HepG2 (cell line): ENCODE measurements around the gene PLPPR5. TPM values are rescaled to one million over a fixed set of nuclear protein-coding genes. Genes with fewer than 3 reads are reported as not detected.

ENCODE experiments used
- ATAC-seq: fragments of 200-7000 bp; cut with Tn5 transposase; 3 replicates; pipeline ENCODE4 v1.9.1; 2020; ENCODE audit warnings: mild to moderate bottlenecking, moderate library complexity
- BruUV-seq: library from RNA; stranded (reverse); fragments of 400-500 nt; replicated peaks from 2 replicates; lab custom pipeline; 2021; lab: Mats Ljungman, UMichigan
- CTCF ChIA-PET: fragments of 300-600 bp; formaldehyde crosslinking; extraction: SDS; loops from one replicate; lab custom pipeline; 2021; ENCODE audit warnings: low total read pairs, inconsistent platforms, low intra/inter-chr PET ratio; lab: Yijun Ruan, JAX
- POLR2A ChIA-PET: fragments of 350-600 bp; sonication (Branson Sonifier 250); formaldehyde crosslinking; loops from one replicate; lab custom pipeline; 2020; ENCODE audit warnings: antibody characterized with exemption, inconsistent platforms; lab: Yijun Ruan, JAX
- DNase-seq: peaks from one replicate; pipeline ENCODE4 v3.0.0-alpha.2; 2015; ENCODE audit warnings: low spot score
- FAIRE-seq: peaks from 3 replicates; lab custom pipeline; 2011; peaks lifted over from hg19 to GRCh38; lab: Jason Lieb, UNC
- H2AFZ ChIP-seq: one replicate; pipeline ENCODE4 v1.6.1; 2011; ENCODE audit warnings: low read length, inconsistent platforms
- H3K27ac ChIP-seq: fragments of 300-600 bp; 3 replicates; pipeline ENCODE4 v1.8.0; 2011; ENCODE audit warnings: mixed run types, mild to moderate bottlenecking, mixed read lengths, low read length, inconsistent platforms; ENCODE audit not compliant: insufficient read depth; ENCODE audit errors: extremely low read length
- H3K27me3 ChIP-seq, 2 experiments: fragments of 200-600 bp in 1 of 2; 2 replicates in 1 of 2; 3 replicates in 1 of 2; pipeline versions ENCODE4 v1.6.0 to v1.8.0; 2011; ENCODE audit warnings: low read length in 2 of 2, mild to moderate bottlenecking in 2 of 2, moderate library complexity in 2 of 2, inconsistent platforms in 1 of 2; ENCODE audit not compliant: insufficient read depth in 2 of 2, control insufficient read depth in 1 of 2
- H3K36me3 ChIP-seq, 2 experiments: fragments of 200-600 bp in 1 of 2; replicated peaks in 1 of 2; 2 replicates in 1 of 2; 3 replicates in 1 of 2; pipeline versions ENCODE4 v1.5.1 to v1.8.0; 2011; ENCODE audit warnings: low read length in 2 of 2, inconsistent platforms in 1 of 2; ENCODE audit not compliant: insufficient read depth in 2 of 2, control insufficient read depth in 1 of 2
- H3K4me1 ChIP-seq: 2 replicates; pipeline ENCODE4 v1.5.1; 2012; ENCODE audit warnings: low read length, inconsistent platforms; ENCODE audit not compliant: insufficient read depth
- H3K4me2 ChIP-seq: 2 replicates; pipeline ENCODE4 v1.6.0; 2011; ENCODE audit warnings: low read depth, low read length, inconsistent platforms
- H3K4me3 ChIP-seq, 3 experiments: fragments of 200-600 bp in 1 of 3; sonication (generic), shearing (Covaris generic) in 1 of 3; replicated peaks in 1 of 3; 2 replicates each; pipeline ENCODE4 v1.5.1; 2011 to 2016; ENCODE audit warnings: low read length in 3 of 3, inconsistent platforms in 2 of 3, low read depth in 2 of 3, mild to moderate bottlenecking in 2 of 3, control low read depth in 1 of 3, mixed read lengths in 1 of 3; ENCODE audit not compliant: insufficient read depth in 1 of 3
- H3K79me2 ChIP-seq: one replicate; pipeline ENCODE4 v1.6.1; 2011; ENCODE audit warnings: low read length, inconsistent platforms; ENCODE audit not compliant: insufficient read depth
- H3K9ac ChIP-seq: 2 replicates; pipeline ENCODE4 v1.6.0; 2011; ENCODE audit warnings: mild to moderate bottlenecking, low read depth, low read length, inconsistent platforms; ENCODE audit not compliant: insufficient read depth
- H3K9me3 ChIP-seq: 2 replicates; pipeline ENCODE4 v1.5.1; 2012; ENCODE audit warnings: mild to moderate bottlenecking, low read length
- H4K20me1 ChIP-seq: 2 replicates; pipeline ENCODE4 v1.6.0; 2011; ENCODE audit warnings: inconsistent platforms, mild to moderate bottlenecking, low read length, moderate library complexity; ENCODE audit not compliant: insufficient read depth
- ISX ChIP-seq: sonication (generic); formaldehyde crosslinking; conservative IDR thresholded peaks from 2 replicates; pipeline ENCODE4 v1.5.0; 2020; ENCODE audit warnings: missing genetic modification reagents
- LCORL ChIP-seq, 2 experiments: fragments of 450-650 bp in 1 of 2; sonication (generic) in 1 of 2; formaldehyde crosslinking in 1 of 2; IDR thresholded peaks; 2 replicates each; pipeline versions ENCODE4 v1.5.0 to v1.6.1; 2017 to 2020; ENCODE audit warnings: antibody characterized with exemption in 1 of 2, missing genetic modification reagents in 1 of 2
- MYPOP ChIP-seq: sonication (generic); formaldehyde crosslinking; IDR thresholded peaks from 2 replicates; pipeline ENCODE4 v1.8.1; 2023; ENCODE audit warnings: mild to moderate bottlenecking, moderate library complexity, missing genetic modification reagents
- RNF219 ChIP-seq: sonication (generic); formaldehyde crosslinking; IDR thresholded peaks from 2 replicates; pipeline ENCODE4 v1.5.0; 2020; ENCODE audit warnings: mild to moderate bottlenecking, missing genetic modification reagents
- TIGD3 ChIP-seq: sonication (generic); formaldehyde crosslinking; IDR thresholded peaks from 2 replicates; pipeline ENCODE4 v1.5.1; 2020; ENCODE audit warnings: mild to moderate bottlenecking, missing genetic modification reagents, borderline replicate concordance
- UBTF ChIP-seq: sonication (generic); formaldehyde crosslinking; IDR thresholded peaks from 2 replicates; pipeline ENCODE4 v1.4.0; 2020; ENCODE audit warnings: mild to moderate bottlenecking, missing genetic modification reagents
- ZFP36 ChIP-seq: fragments of 150-350 bp; IDR thresholded peaks from 2 replicates; pipeline ENCODE4 v1.6.1; 2018; ENCODE audit warnings: borderline replicate concordance, low read length, low read depth; ENCODE audit not compliant: partially characterized antibody
- ZNF878 ChIP-seq: sonication (generic); formaldehyde crosslinking; IDR thresholded peaks from 2 replicates; pipeline ENCODE4 v1.8.1; 2023; ENCODE audit warnings: mild to moderate bottlenecking, missing genetic modification reagents, moderate library complexity
- ZSCAN20 ChIP-seq: sonication (generic); formaldehyde crosslinking; IDR thresholded peaks from 2 replicates; pipeline ENCODE4 v1.4.0; 2020; ENCODE audit warnings: missing genetic modification reagents, mild to moderate bottlenecking, borderline replicate concordance
- WGBS: methylation state at CpG from one replicate; pipeline ENCODE4 v1.1.6; 2017; ENCODE audit warnings: low lambda C conversion rate; 5-methylcytosine and 5-hydroxymethylcytosine counted together
- in situ Hi-C: cut with HindIII; loops from 2 replicates; pipeline ENCODE4 v1.10.0; 2017; ENCODE audit warnings: low pct_unique_long_range_greater_than_20kb; ENCODE audit not compliant: extremely low pct_ligation_motif_present
- intact Hi-C: fragments of 100-400 bp; cut with micrococcal nuclease; formaldehyde crosslinking; loops from one replicate; pipeline ENCODE4 v1.10.0; 2022; ENCODE audit not compliant: unreplicated experiment
- polyA plus RNA-seq, 8 experiments: library from polyadenylated mRNA; depleted of rRNA in 3 of 8; stranded (reverse) in 7 of 8; unstranded in 1 of 8; fragments of >200 nt; fragmentation: Illumina TruSeq in 4 of 8; extraction: Trizol in 4 of 8; gene quantifications; 2 replicates each; pipeline versions ENCODE4 v1.2.1 to v1.2.3, GENCODE V29; 2011 to 2016; ENCODE audit warnings: low read depth in 4 of 8, missing spikeins in 1 of 8, mixed read lengths in 1 of 8; ENCODE audit not compliant: insufficient read depth in 1 of 8
- total RNA-seq, 5 experiments: library from RNA; depleted of rRNA; stranded (reverse); fragments of >200 nt; fragmentation: Illumina TruSeq; extraction: Trizol; gene quantifications; 2 replicates each; pipeline ENCODE4 v1.2.3, GENCODE V29; 2016; ENCODE audit warnings: low read depth in 1 of 5

Gene PLPPR5
- total and polyA plus RNA-seq, 2 of the 13 experiments (the other 11 are each of a cell fraction or from before 2014, with no cell fraction given), result not detected

- Histone ChIP-seq H3K79me2 (no peaks in the 10 kb centered on the region), H4K20me1 (no peaks in the 10 kb centered on the region), H3K4me2 (no peak overlapping the region), H3K27ac (no peak overlapping the region), H3K9me3 (no peaks in the 10 kb centered on the region), H3K27me3 (no peaks in the 10 kb centered on the region), H3K36me3 (no peaks in the 10 kb centered on the region), H3K9ac (no peak overlapping the region), H3K4me1 (no peaks in the 10 kb centered on the region), H3K4me3 (no peak overlapping the region), H2AFZ (no peak overlapping the region)
- DNase-seq (no peak), ATAC-seq (no peak), FAIRE-seq (no peak)
- in situ Hi-C loops, result no loop called here
- ChIA-PET CTCF (no interaction called here), POLR2A (no interaction called here)
- no peak for TF ChIP-seq UBTF (CRISPR knock-in tag)
- intact Hi-C loops, result no loop called here
- 13% methylated on average over 2 of the region's 2 CpGs for WGBS
- no TSS peak for BruUV-seq
Measured at GRCh38 chr1:98921817-98922216, 82.8 kb downstream of the PLPPR5 start.

GRCh38 chr1:98920441-98921110, 84.1 kb downstream of the PLPPR5 start:
- Histone ChIP-seq H3K4me2 (no peak overlapping the region), H4K20me1 (no peaks in the 10 kb centered on the region), H3K36me3 (no peaks in the 10 kb centered on the region), H3K4me1 (no peaks in the 10 kb centered on the region), H3K9ac (no peak overlapping the region)
- in situ Hi-C loops, result no loop called here
- ATAC-seq, result no peak
- no peak for TF ChIP-seq LCORL (IDR thresholded peaks at IDR 0.05)
- TF ChIP-seq LCORL (CRISPR knock-in tag; IDR thresholded peaks at IDR 0.05), result no peak
- TF ChIP-seq ZSCAN20 (CRISPR knock-in tag), result no peak
- no peak for TF ChIP-seq ZNF878 (CRISPR knock-in tag)
- TF ChIP-seq MYPOP (CRISPR knock-in tag), result no peak
- no peak for TF ChIP-seq ISX
- no peak for TF ChIP-seq ZFP36
- no peak for TF ChIP-seq RNF219 (CRISPR knock-in tag)
- no peak for TF ChIP-seq TIGD3 (CRISPR knock-in tag)
- TF ChIP-seq, all 625 proteins: peak for 0
- WGBS, result 13% methylated on average over 2 of the region's 2 CpGs
- H3K4me3 ChIP-seq, result no peak overlapping the region
- H3K9me3 ChIP-seq, result no peaks in the 10 kb centered on the region
- no TSS peak for BruUV-seq
- H3K27me3 ChIP-seq, result no peaks in the 10 kb centered on the region
- H2AFZ ChIP-seq, result no peak overlapping the region
- ChIA-PET CTCF (no interaction called here), POLR2A (no interaction called here)
- FAIRE-seq (no peak), DNase-seq (no peak)
- H3K79me2 ChIP-seq, result no peaks in the 10 kb centered on the region
- intact Hi-C loops, result no loop called here
- H3K27ac ChIP-seq, result no peak overlapping the region
